ENCODE measurements around the gene SLC5A10. TPM values are rescaled to one million over a fixed set of nuclear protein-coding genes. Genes with fewer than 3 reads are reported as not detected.

The SLC5A10 gene
- total RNA-seq, 1 experiment from 2014 or later = not detected

DNA sequence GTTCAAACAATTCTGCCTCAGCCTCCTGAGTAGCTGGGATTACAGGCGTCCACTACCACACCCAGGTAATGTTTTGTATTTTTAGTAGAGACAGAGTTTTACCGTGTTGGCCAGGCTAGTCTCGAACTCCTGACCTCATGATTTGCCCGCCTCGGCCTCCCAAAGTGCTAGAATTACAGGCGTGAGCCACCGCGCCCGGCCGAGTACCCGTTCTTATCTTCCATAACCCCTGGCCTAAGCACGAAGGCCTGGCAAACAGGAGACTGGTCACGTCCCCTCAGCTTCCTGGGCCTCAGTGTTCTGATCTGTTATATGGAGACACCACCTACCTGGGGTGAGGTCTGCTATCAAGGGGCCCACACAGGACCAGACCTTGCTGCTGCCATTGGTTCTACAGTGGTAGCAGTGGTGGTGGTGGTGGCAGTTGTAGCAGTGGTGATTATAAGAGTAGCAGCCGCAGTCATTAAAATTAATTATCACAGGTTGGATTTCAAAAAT lies 1.3 kb downstream of the SLC5A10 start:
- Histone ChIP-seq H3K36me3 (ENCODE audit: control insufficient read depth, insufficient read depth, low read length) (no peaks in the 10 kb centered on the region), H3K4me1 (ENCODE audit: control insufficient read depth, insufficient read depth, low read length) (no peaks in the 10 kb centered on the region), H3K4me3 (ENCODE audit: low read depth in 2 of 2, low read length in 2 of 2) (no peak overlapping the region), H3K27me3 (ENCODE audit: control insufficient read depth, insufficient read depth, low read length) (no peaks in the 10 kb centered on the region), H3K27ac (ENCODE audit: low read length) (no peak overlapping the region), H3K9me3 (ENCODE audit: control insufficient read depth, insufficient read depth, low read depth, low read length) (no peaks in the 10 kb centered on the region)
- intact Hi-C loops (cut with micrococcal nuclease; ENCODE audit: unreplicated experiment) (no loop called here), in situ Hi-C loops (cut with HindIII; ENCODE audit: low pct_unique_long_range_greater_than_20kb, low sequenced_read_pairs) (no loop called here)
- TF ChIP-seq TCF7L2 (IDR thresholded peaks at IDR 0.05; ENCODE audit: low read depth, low read length) = no peak
- TF ChIP-seq REST (IDR thresholded peaks at IDR 0.05; ENCODE audit: insufficient read depth in 1 of 2, low read depth in 2 of 2, low read length in 1 of 2) = no peak
- no peak for TF ChIP-seq POLR2AphosphoS5 (IDR thresholded peaks at IDR 0.05; ENCODE audit: low read depth, low read length)
- no peak for TF ChIP-seq SIN3A (IDR thresholded peaks at IDR 0.05; ENCODE audit: borderline replicate concordance, insufficient read depth, low read depth, low read length)
- TF ChIP-seq CTCF (IDR thresholded peaks at IDR 0.05) = no peak
- POLR2A ChIA-PET = no interaction called here
- no TSS peak for BruUV-seq (replicated peaks)
- DNase-seq (ENCODE audit: low read depth, low spot score) = no peak
- ATAC-seq = no peak
- CTCF ChIA-PET = interaction anchor here (1.6 kb wide), 1 partner anchor 8 kb away, joined by 5 read pairs; no protein-coding TSS in a partner anchor

GRCh38 chr17:18954321-18954720 lies 2.4 kb downstream of the SLC5A10 start:
- Histone ChIP-seq H3K9me3 (ENCODE audit: control insufficient read depth, insufficient read depth, low read depth, low read length) (no peaks in the 10 kb centered on the region), H3K27ac (ENCODE audit: low read length) (no peak overlapping the region), H3K36me3 (ENCODE audit: control insufficient read depth, insufficient read depth, low read length) (no peaks in the 10 kb centered on the region), H3K4me3 (ENCODE audit: low read depth in 2 of 2, low read length in 2 of 2) (no peak overlapping the region), H3K27me3 (ENCODE audit: control insufficient read depth, insufficient read depth, low read length) (no peaks in the 10 kb centered on the region), H3K4me1 (ENCODE audit: control insufficient read depth, insufficient read depth, low read length) (no peaks in the 10 kb centered on the region)
- ChIA-PET POLR2A (interaction anchor here (0.6 kb wide), 1 partner anchor 9 kb away, joined by 6 read pairs; no protein-coding TSS in a partner anchor), CTCF (no interaction called here)
- intact Hi-C loops (cut with micrococcal nuclease; ENCODE audit: unreplicated experiment) (no loop called here), in situ Hi-C loops (cut with HindIII; ENCODE audit: low pct_unique_long_range_greater_than_20kb, low sequenced_read_pairs) (no loop called here)
- BruUV-seq (replicated peaks) = no TSS peak
- ATAC-seq (no peak), DNase-seq (ENCODE audit: low read depth, low spot score) (no peak)
- TF ChIP-seq REST (IDR thresholded peaks at IDR 0.05; ENCODE audit: insufficient read depth in 1 of 2, low read depth in 2 of 2, low read length in 1 of 2) = no peak
- TF ChIP-seq TCF7L2 (IDR thresholded peaks at IDR 0.05; ENCODE audit: low read depth, low read length) = no peak
- TF ChIP-seq CTCF (IDR thresholded peaks at IDR 0.05) = no peak
- no peak for TF ChIP-seq POLR2AphosphoS5 (IDR thresholded peaks at IDR 0.05; ENCODE audit: low read depth, low read length)
- no peak for TF ChIP-seq SIN3A (IDR thresholded peaks at IDR 0.05; ENCODE audit: borderline replicate concordance, insufficient read depth, low read depth, low read length)

Data from Panc1 (cell line).